Measurements from ENCODE around the gene SPIN3.

DNA sequence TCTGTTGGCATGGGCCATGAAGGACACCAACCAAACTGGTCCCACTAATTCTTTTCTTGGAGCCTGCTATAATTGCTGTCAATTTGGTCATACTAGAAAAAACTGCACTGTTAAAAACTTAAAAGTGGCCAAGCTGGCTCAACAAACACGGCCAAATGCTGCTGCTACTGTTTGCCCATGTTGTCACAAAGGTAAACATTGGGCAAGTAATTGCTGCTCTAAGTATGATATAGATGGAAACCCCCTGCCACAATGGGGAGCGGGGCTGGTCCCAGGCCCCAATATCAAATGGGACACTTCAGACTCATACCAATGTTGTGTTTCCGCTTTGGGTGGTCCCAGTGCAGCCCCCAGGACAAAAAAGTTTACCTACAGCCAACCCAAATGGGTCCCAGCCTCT, 52.1 kb downstream of the SPIN3 start:
- TF ChIP-seq POLR2A (IDR thresholded peaks at IDR 0.05; ENCODE audit: low read depth, low read length) = no peak
- TF ChIP-seq POLR2AphosphoS5 (IDR thresholded peaks at IDR 0.05; ENCODE audit: low read depth, low read length) = no peak
- no peak for TF ChIP-seq TAF1 (IDR thresholded peaks at IDR 0.05; ENCODE audit: borderline replicate concordance, low read depth, low read length)
